GM18505 (cell line): ENCODE results near the gene RNF115.
"Not testable (repeated sequence)": the region's sequence is repeated elsewhere in the genome, so short reads cannot be mapped to it uniquely, and the experiment has no call there.

ENCODE experiments used
- ATAC-seq: cut with Tn5 transposase; IDR thresholded peaks from one replicate; pipeline ENCODE4 v1.9.1; 2021; ENCODE audit not compliant: unreplicated experiment
- POLR2A ChIP-seq: IDR thresholded peaks from 4 replicates; pipeline ENCODE4 v1.6.1; 2011; ENCODE audit warnings: borderline replicate concordance; ENCODE audit not compliant: insufficient read depth, insufficient read length; ENCODE audit errors: extremely low read depth

RNF115 gene

GRCh38 chr1:145778146-145778540 is 45.8 kb downstream of the RNF115 start:
- no peak for TF ChIP-seq POLR2A
- no peak for ATAC-seq

- ATAC-seq, result no peak
- no peak for TF ChIP-seq POLR2A
Measured at GRCh38 chr1:145777357-145778145, 46.3 kb downstream of the RNF115 start.

- no peak for TF ChIP-seq POLR2A
- ATAC-seq, result no peak
Measured at GRCh38 chr1:145773423-145773822, 50.5 kb downstream of the RNF115 start.

- no peak for TF ChIP-seq POLR2A
- ATAC-seq, result no peak
Measured at GRCh38 chr1:145771056-145771455, 52.8 kb downstream of the RNF115 start.

- ATAC-seq, result not testable (repeated sequence)
Measured at GRCh38 chr1:145768004-145768403, 55.9 kb downstream of the RNF115 start.

GRCh38 chr1:145766926-145767325 is 57.0 kb downstream of the RNF115 start:
- ATAC-seq, result not testable (repeated sequence)

- ATAC-seq, result not testable (repeated sequence)
Measured at GRCh38 chr1:145765585-145766360, 58.1 kb downstream of the RNF115 start.

- not testable (repeated sequence) for ATAC-seq
Measured at GRCh38 chr1:145765127-145765526, 58.8 kb downstream of the RNF115 start.

- ATAC-seq, result not testable (repeated sequence)
Measured at GRCh38 chr1:145764231-145764940, 59.5 kb downstream of the RNF115 start.

GRCh38 chr1:145762001-145762400 is 61.9 kb downstream of the RNF115 start:
- ATAC-seq, result not testable (repeated sequence)

- not testable (repeated sequence) for ATAC-seq
Measured at GRCh38 chr1:145761498-145761897, 62.4 kb downstream of the RNF115 start.

- ATAC-seq, result not testable (repeated sequence)
Measured at GRCh38 chr1:145760395-145760949, 63.4 kb downstream of the RNF115 start.

- TF ChIP-seq POLR2A, result no peak
- ATAC-seq, result no peak
Measured at GRCh38 chr1:145759721-145760120, 64.2 kb downstream of the RNF115 start.

- no peak for TF ChIP-seq POLR2A
- no peak for ATAC-seq
Measured at GRCh38 chr1:145758575-145758974, 65.3 kb downstream of the RNF115 start.
